ENCODE results near the gene ATP8A1.
"Not testable (repeated sequence)": the region's sequence is repeated elsewhere in the genome, so short reads cannot be mapped to it uniquely, and the experiment has no call there.

DNA sequence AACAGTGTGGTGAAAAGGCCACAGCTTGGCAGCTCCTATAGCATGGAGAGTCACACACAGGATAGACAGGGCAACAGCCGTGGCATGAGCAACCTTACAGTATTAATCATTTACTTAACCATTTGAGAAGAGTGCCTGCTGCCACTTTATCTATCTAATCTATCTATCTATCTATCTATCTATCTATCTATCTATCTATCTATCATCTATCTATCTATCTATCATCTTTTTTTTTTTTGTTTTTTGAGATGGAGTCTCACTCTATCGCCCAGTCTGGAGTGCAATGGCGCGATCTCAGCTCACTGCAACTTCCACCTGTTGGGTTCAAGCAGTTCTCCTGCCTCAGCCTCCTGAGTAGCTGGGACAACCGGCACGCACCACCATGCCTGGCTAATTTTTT, 284.6 kb downstream of the ATP8A1 start:
- TF ChIP-seq, protein P1, sequence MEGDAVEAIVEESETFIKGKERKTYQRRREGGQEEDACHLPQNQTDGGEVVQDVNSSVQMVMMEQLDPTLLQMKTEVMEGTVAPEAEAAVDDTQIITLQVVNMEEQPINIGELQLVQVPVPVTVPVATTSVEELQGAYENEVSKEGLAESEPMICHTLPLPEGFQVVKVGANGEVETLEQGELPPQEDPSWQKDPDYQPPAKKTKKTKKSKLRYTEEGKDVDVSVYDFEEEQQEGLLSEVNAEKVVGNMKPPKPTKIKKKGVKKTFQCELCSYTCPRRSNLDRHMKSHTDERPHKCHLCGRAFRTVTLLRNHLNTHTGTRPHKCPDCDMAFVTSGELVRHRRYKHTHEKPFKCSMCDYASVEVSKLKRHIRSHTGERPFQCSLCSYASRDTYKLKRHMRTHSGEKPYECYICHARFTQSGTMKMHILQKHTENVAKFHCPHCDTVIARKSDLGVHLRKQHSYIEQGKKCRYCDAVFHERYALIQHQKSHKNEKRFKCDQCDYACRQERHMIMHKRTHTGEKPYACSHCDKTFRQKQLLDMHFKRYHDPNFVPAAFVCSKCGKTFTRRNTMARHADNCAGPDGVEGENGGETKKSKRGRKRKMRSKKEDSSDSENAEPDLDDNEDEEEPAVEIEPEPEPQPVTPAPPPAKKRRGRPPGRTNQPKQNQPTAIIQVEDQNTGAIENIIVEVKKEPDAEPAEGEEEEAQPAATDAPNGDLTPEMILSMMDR (conservative IDR thresholded peaks at IDR 0.05), result not testable (repeated sequence)
- not testable (repeated sequence) for TF ChIP-seq ZFX (IDR thresholded peaks at IDR 0.05)
